Neural progenitor cell (in vitro differentiated cells): ENCODE data around the gene GPRIN3.

Experiments
- CTCF ChIP-seq: fragments of 200-600 bp; sonication (generic); IDR thresholded peaks from 2 replicates; pipeline ENCODE4 v1.5.1; 2017; ENCODE audit warnings: antibody characterized with exemption, mild to moderate bottlenecking
- EZH2 ChIP-seq: fragments of 200-600 bp; sonication (generic); IDR thresholded peaks from 2 replicates; pipeline ENCODE4 v1.6.1; 2017; ENCODE audit warnings: antibody characterized with exemption, mild to moderate bottlenecking, moderate library complexity
- EZH2phosphoT487 ChIP-seq: fragments of 200-600 bp; sonication (generic); IDR thresholded peaks from 2 replicates; pipeline ENCODE4 v1.6.1; 2017; ENCODE audit warnings: antibody characterized with exemption

- no peak for TF ChIP-seq CTCF
- no peak for TF ChIP-seq EZH2phosphoT487
- TF ChIP-seq EZH2: no peak
These were observed 5.7 kb downstream of the GPRIN3 start for GRCh38 chr4:89301902-89302301.
